ENCODE results near the gene PRDM16. TPM values are rescaled to one million over a fixed set of nuclear protein-coding genes. Genes with fewer than 3 reads are reported as not detected.

The PRDM16 gene
- total RNA-seq, 1 experiment from 2014 or later = 6.1 TPM

DNA sequence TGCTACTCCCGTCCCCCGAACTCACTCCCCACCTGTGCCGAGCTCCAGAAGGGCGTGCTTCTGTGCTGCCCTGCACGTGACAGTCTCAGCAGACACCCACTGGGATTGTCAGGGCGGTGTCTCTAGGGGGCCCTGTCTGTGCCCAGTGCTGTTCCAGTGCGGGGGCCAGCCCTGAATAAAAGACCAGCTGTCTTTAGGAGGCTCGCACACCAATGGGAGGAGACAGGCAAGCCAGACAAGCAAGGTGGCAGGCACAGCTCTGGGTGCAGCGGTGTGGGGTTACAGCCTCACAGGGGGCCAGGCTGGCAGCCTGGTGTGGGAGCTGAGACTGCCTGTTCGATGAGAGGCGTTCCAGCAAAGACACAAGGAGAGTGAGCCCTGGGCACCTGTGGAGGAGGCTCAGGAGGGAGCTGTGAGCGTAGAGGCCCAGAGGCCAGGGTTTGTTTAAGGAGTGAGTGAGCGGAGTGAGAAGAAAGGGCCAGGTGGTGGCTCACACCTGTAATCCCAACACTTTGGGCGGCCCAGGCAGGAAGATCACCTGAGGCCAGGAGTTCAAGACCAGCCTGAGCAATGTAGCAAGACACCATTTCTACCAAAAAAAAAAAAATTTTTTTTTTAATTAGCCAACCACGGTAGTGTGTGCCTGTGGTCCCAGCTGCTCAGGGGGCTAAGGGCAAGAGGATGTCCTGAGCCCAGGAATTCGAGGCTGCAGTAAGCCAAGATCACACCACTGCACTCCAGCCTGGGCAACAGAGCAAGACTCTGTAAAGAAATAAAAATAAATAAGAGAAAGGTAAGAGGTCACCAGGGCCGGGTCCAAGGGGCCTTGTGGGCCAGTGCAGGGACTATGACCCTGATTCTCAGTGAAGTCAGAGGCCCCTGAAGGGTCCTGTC lies 337.2 kb downstream of the PRDM16 start:
- ChIA-PET POLR2A (no interaction called here), CTCF (no interaction called here), RAD21 (ENCODE audit: low non-redundant PET in 1 of 2, low total read pairs in 2 of 2, uncharacterized antibody in 2 of 2, unreplicated experiment in 2 of 2) (no interaction called here)
- Histone ChIP-seq H4K20me1 (ENCODE audit: insufficient read depth) (no peaks in the 10 kb centered on the region), H3K4me3 (replicated peaks in 1 of 2; ENCODE audit: low read depth in 1 of 2, low read length in 2 of 2) (no peak overlapping the region), H3K36me3 (ENCODE audit: control insufficient read depth in 1 of 2, insufficient read depth in 2 of 2, low read length in 2 of 2) (no peaks in the 10 kb centered on the region), H3K9me2 (ENCODE audit: insufficient read depth) (no peaks in the 10 kb centered on the region), H3K9ac (ENCODE audit: low read length) (no peak overlapping the region), H3K4me1 (ENCODE audit: control insufficient read depth in 1 of 2, insufficient read depth in 2 of 2, low read length in 2 of 2) (no peaks in the 10 kb centered on the region), H3K27me3 (ENCODE audit: insufficient read depth, low read length) (no peaks in the 10 kb centered on the region), H3K79me2 (ENCODE audit: insufficient read depth, low read length) (no peaks in the 10 kb centered on the region), H3K4me2 (ENCODE audit: low read length) (no peak overlapping the region), H3K9me3 (ENCODE audit: control insufficient read depth in 1 of 2, insufficient read depth in 1 of 2, low read depth in 1 of 2, low read length in 2 of 2) (no peaks in the 10 kb centered on the region), H3K27ac (ENCODE audit: low read depth, low read length) (no peak overlapping the region), H2AFZ (ENCODE audit: low read depth, low read length, poor library complexity, severe bottlenecking) (no peak overlapping the region)
- intact Hi-C loops (cut with micrococcal nuclease) = no loop called here
- DNase-seq (ENCODE audit: low read depth, low spot score) = no peak
- TF ChIP-seq ELF1 (IDR thresholded peaks at IDR 0.05; ENCODE audit: borderline replicate concordance, low read depth) = no peak
- TF ChIP-seq RAD21 (IDR thresholded peaks at IDR 0.05; ENCODE audit: low read depth) = no peak
- TF ChIP-seq, protein P1, sequence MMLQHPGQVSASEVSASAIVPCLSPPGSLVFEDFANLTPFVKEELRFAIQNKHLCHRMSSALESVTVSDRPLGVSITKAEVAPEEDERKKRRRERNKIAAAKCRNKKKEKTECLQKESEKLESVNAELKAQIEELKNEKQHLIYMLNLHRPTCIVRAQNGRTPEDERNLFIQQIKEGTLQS (IDR thresholded peaks at IDR 0.05) = no peak
- no peak for TF ChIP-seq CBX3 (IDR thresholded peaks at IDR 0.05; ENCODE audit: low read depth)
- TF ChIP-seq EGR1 (IDR thresholded peaks at IDR 0.05; ENCODE audit: low read depth) = no peak
- TF ChIP-seq TCF7L2 (IDR thresholded peaks at IDR 0.05; ENCODE audit: borderline replicate concordance, extremely low read depth, insufficient read depth, insufficient read length) = no peak
- TF ChIP-seq CEBPB (IDR thresholded peaks at IDR 0.05; ENCODE audit: low read depth) = no peak
- TF ChIP-seq POLR2A (IDR thresholded peaks at IDR 0.05; ENCODE audit: borderline replicate concordance, extremely low read depth, insufficient read depth, insufficient read length) = no peak
- no peak for TF ChIP-seq JUND (IDR thresholded peaks at IDR 0.05)
- TF ChIP-seq, protein P2, sequence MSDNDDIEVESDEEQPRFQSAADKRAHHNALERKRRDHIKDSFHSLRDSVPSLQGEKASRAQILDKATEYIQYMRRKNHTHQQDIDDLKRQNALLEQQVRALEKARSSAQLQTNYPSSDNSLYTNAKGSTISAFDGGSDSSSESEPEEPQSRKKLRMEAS (IDR thresholded peaks at IDR 0.05) = no peak
- no peak for TF ChIP-seq POLR2AphosphoS5 (IDR thresholded peaks at IDR 0.05; ENCODE audit: low read depth, low read length)
- no peak for TF ChIP-seq YY1 (IDR thresholded peaks at IDR 0.05; ENCODE audit: extremely low read depth, insufficient replicate concordance, low read depth, low read length)
- TF ChIP-seq SRF (IDR thresholded peaks at IDR 0.05; ENCODE audit: low read depth) = no peak
- TF ChIP-seq ZFX (IDR thresholded peaks at IDR 0.05) = no peak
- TF ChIP-seq EZH2phosphoT487 (IDR thresholded peaks at IDR 0.05; ENCODE audit: borderline replicate concordance) = no peak
- TF ChIP-seq EZH2 (IDR thresholded peaks at IDR 0.05) = no peak
- TF ChIP-seq SP1 (IDR thresholded peaks at IDR 0.05; ENCODE audit: low read depth) = no peak
- no peak for ATAC-seq
- no TSS peak for BruUV-seq (replicated peaks)
